Mesenteric fat pad (tissue), 1 donor: ENCODE results near the gene RHBDF2. TPM values are rescaled to one million over a fixed set of nuclear protein-coding genes. Genes with fewer than 3 reads are reported as not detected.

Source experiments
- DNase-seq: peaks from one replicate; pipeline ENCODE4 v3.0.0-alpha.2; 2020; ENCODE audit warnings: low spot score
- total RNA-seq: library from RNA; stranded (reverse); fragmentation: NEBNext Ultra II Directional; extraction: Animal tissue kit (Norgen Biotek cat#: 25700); gene quantifications from one replicate; pipeline ENCODE4 v1.2.1, GENCODE V29; 2021
- donor health status: DM: yes; HTN: yes; CAD: no.

The RHBDF2 gene
- total RNA-seq, 1 donor from 2014 or later, result 52.7 TPM

- DNase-seq, result no peak
Measured at GRCh38 chr17:76484228-76484725, 16.9 kb downstream of the RHBDF2 start.

GRCh38 chr17:76481071-76481655, 20.1 kb downstream of the RHBDF2 start:
- DNase-seq, result no peak

- DNase-seq, result no peak
Measured at GRCh38 chr17:76480632-76481031, 20.6 kb downstream of the RHBDF2 start.

GRCh38 chr17:76479515-76480060, 21.6 kb downstream of the RHBDF2 start:
- no peak for DNase-seq

GRCh38 chr17:76478730-76479514, 22.3 kb downstream of the RHBDF2 start:
- no peak for DNase-seq

- DNase-seq, result no peak
Measured at GRCh38 chr17:76478097-76478496, 23.1 kb downstream of the RHBDF2 start.

- DNase-seq, result no peak
Measured at GRCh38 chr17:76477576-76477975, 23.6 kb downstream of the RHBDF2 start.

- DNase-seq, result no peak
Measured at GRCh38 chr17:76476736-76477135, 24.5 kb downstream of the RHBDF2 start.

GRCh38 chr17:76475302-76475701, 25.9 kb downstream of the RHBDF2 start:
- DNase-seq, result no peak

- DNase-seq, result no peak
Measured at GRCh38 chr17:76474894-76475293, 26.3 kb downstream of the RHBDF2 start.

- no peak for DNase-seq
Measured at GRCh38 chr17:76474238-76474637, 27.0 kb downstream of the RHBDF2 start.

GRCh38 chr17:76473541-76473985, 27.7 kb downstream of the RHBDF2 start:
- no peak for DNase-seq

- no peak for DNase-seq
Measured at GRCh38 chr17:76472726-76473125, 28.5 kb downstream of the RHBDF2 start.

- no peak for DNase-seq
Measured at GRCh38 chr17:76472258-76472645, 29.0 kb downstream of the RHBDF2 start.

- DNase-seq, result no peak
Measured at GRCh38 chr17:76471498-76472257, 29.5 kb downstream of the RHBDF2 start.

- no peak for DNase-seq
Measured at GRCh38 chr17:76469991-76470739, 31.1 kb downstream of the RHBDF2 start.

- DNase-seq, result no peak
Measured at GRCh38 chr17:76469076-76469990, 31.9 kb downstream of the RHBDF2 start.

GRCh38 chr17:76468634-76469010, 32.6 kb downstream of the RHBDF2 start:
- no peak for DNase-seq

- no peak for DNase-seq
Measured at GRCh38 chr17:76467809-76468633, 33.2 kb downstream of the RHBDF2 start.
